SK-N-SH (cell line): ENCODE measurements around the gene DYNLT2B. TPM values are rescaled to one million over a fixed set of nuclear protein-coding genes. Genes with fewer than 3 reads are reported as not detected.

Source experiments
- CTCF ChIA-PET: fragments of 300-600, 350-600 bp; formaldehyde crosslinking; extraction: SDS; loops from one replicate; lab custom pipeline; 2021; lab: Yijun Ruan, JAX
- POLR2A ChIA-PET: fragments of 350-600 bp; sonication (Branson Sonifier 250); formaldehyde crosslinking; extraction: SDS; loops from one replicate; lab custom pipeline; 2020; ENCODE audit warnings: antibody characterized with exemption, inconsistent platforms; lab: Yijun Ruan, JAX
- DNase-seq: peaks from one replicate; pipeline ENCODE4 v3.0.0; 2012
- H2AFZ ChIP-seq: fragments of 200-600 bp; sonication (generic); 2 replicates; pipeline ENCODE4 v1.8.1; 2016; ENCODE audit warnings: antibody characterized with exemption, mild to moderate bottlenecking, low read depth
- H3F3A ChIP-seq: fragments of 200-600 bp; sonication (generic); replicated peaks from 2 replicates; pipeline ENCODE3; 2016; ENCODE audit warnings: antibody characterized with exemption, mild to moderate bottlenecking; ENCODE audit not compliant: insufficient read depth
- H3K27ac ChIP-seq, 2 experiments: fragments of 200-500 bp in 1 of 2; fragments of 200-600 bp in 1 of 2; sonication (Bioruptor generic) in 1 of 2; sonication (generic), shearing (Covaris generic) in 1 of 2; 2 replicates each; pipeline versions ENCODE4 v1.5.1 to v1.6.1; 2014 to 2016; ENCODE audit warnings: low read depth in 2 of 2, inconsistent platforms in 1 of 2, low read length in 1 of 2, mild to moderate bottlenecking in 1 of 2, mixed read lengths in 1 of 2
- H3K27me3 ChIP-seq: fragments of 200-600 bp; sonication (generic), shearing (Covaris generic); 2 replicates; pipeline ENCODE4 v1.6.1; 2016; ENCODE audit warnings: mixed run types; ENCODE audit not compliant: insufficient read depth
- H3K36me3 ChIP-seq, 2 experiments: fragments of 200-500 bp in 1 of 2; fragments of 200-600 bp in 1 of 2; sonication (Bioruptor generic) in 1 of 2; sonication (generic) in 1 of 2; replicated peaks in 1 of 2; 2 replicates each; pipeline versions ENCODE3 to v1.5.1; 2014 to 2016; ENCODE audit warnings: low read length in 1 of 2, mild to moderate bottlenecking in 1 of 2; ENCODE audit not compliant: insufficient read depth in 2 of 2, control insufficient read depth in 1 of 2
- H3K4me1 ChIP-seq, 2 experiments: fragments of 200-500 bp in 1 of 2; fragments of 200-600 bp in 1 of 2; sonication (Bioruptor generic) in 1 of 2; sonication (generic), shearing (Covaris generic) in 1 of 2; 2 replicates each; pipeline versions ENCODE4 v1.5.1 to v1.6.1; 2014 to 2016; ENCODE audit warnings: low read depth in 1 of 2, low read length in 1 of 2, mixed run types in 1 of 2; ENCODE audit not compliant: insufficient read depth in 2 of 2, control insufficient read depth in 1 of 2
- H3K4me2 ChIP-seq: fragments of 200-600 bp; sonication (generic), shearing (Covaris generic); 2 replicates; pipeline ENCODE4 v1.6.1; 2017; ENCODE audit warnings: mixed run types
- H3K4me3 ChIP-seq, 2 experiments: fragments of 200-500 bp in 1 of 2; fragments of 200-600 bp in 1 of 2; sonication (Bioruptor generic) in 1 of 2; sonication (generic), shearing (Covaris generic) in 1 of 2; 2 replicates each; pipeline versions ENCODE4 v1.5.1 to v1.8.1; 2014 to 2016; ENCODE audit warnings: low read depth in 2 of 2, inconsistent platforms in 1 of 2, low read length in 1 of 2, mild to moderate bottlenecking in 1 of 2, mixed read lengths in 1 of 2, moderate library complexity in 1 of 2
- H3K79me2 ChIP-seq: fragments of 200-600 bp; sonication (generic); 2 replicates; pipeline ENCODE4 v1.8.1; 2017; ENCODE audit warnings: mild to moderate bottlenecking; ENCODE audit not compliant: insufficient read depth
- H3K9ac ChIP-seq: fragments of 200-600 bp; sonication (generic); 2 replicates; pipeline ENCODE4 v1.6.1; 2017; ENCODE audit warnings: mixed run types
- H3K9me2 ChIP-seq: fragments of 200-600 bp; sonication (generic); 2 replicates; pipeline ENCODE4 v1.6.1; 2017; ENCODE audit warnings: mixed run types
- H3K9me3 ChIP-seq: fragments of 200-600 bp; sonication (generic); 2 replicates; pipeline ENCODE4 v1.6.1; 2017; ENCODE audit warnings: mixed run types, mild to moderate bottlenecking, moderate library complexity
- H4K20me1 ChIP-seq: fragments of 200-600 bp; sonication (generic); 2 replicates; pipeline ENCODE4 v1.6.1; 2017; ENCODE audit warnings: mild to moderate bottlenecking, mixed run types; ENCODE audit not compliant: insufficient read depth
- ELF1 ChIP-seq: IDR thresholded peaks from 2 replicates; pipeline ENCODE4 v1.4.0; 2012
- EZH2phosphoT487 ChIP-seq: fragments of 200-600 bp; sonication (generic); IDR thresholded peaks from 2 replicates; pipeline ENCODE4 v1.6.1; 2017; ENCODE audit warnings: low read depth, mixed run types, mild to moderate bottlenecking, antibody characterized with exemption, moderate library complexity, borderline replicate concordance
- FOSL2 ChIP-seq: IDR thresholded peaks from 2 replicates; pipeline ENCODE4 v1.4.0; 2012; ENCODE audit warnings: low read depth, mild to moderate bottlenecking, moderate library complexity, borderline replicate concordance
- FOXJ3 ChIP-seq: sonication (generic); formaldehyde crosslinking; IDR thresholded peaks from 2 replicates; pipeline ENCODE4 v1.5.1; 2020; ENCODE audit warnings: mild to moderate bottlenecking, missing genetic modification reagents
- GABPA ChIP-seq: IDR thresholded peaks from 2 replicates; pipeline ENCODE4 v1.4.0; 2012; ENCODE audit warnings: low read depth, mild to moderate bottlenecking
- GATA2 ChIP-seq: sonication (generic); formaldehyde crosslinking; IDR thresholded peaks from 2 replicates; pipeline ENCODE4 v1.5.0; 2020; ENCODE audit warnings: mild to moderate bottlenecking, missing genetic modification reagents
- MEF2A ChIP-seq: IDR thresholded peaks from 2 replicates; pipeline ENCODE4 v1.4.0; 2012; ENCODE audit warnings: low read depth, borderline replicate concordance
- NRF1 ChIP-seq: IDR thresholded peaks from 2 replicates; pipeline ENCODE4 v1.6.1; 2012; ENCODE audit warnings: low read depth, mild to moderate bottlenecking, low read length
- POLR2AphosphoS5 ChIP-seq: IDR thresholded peaks from 2 replicates; pipeline ENCODE4 v1.6.1; 2012; ENCODE audit warnings: low read depth, low read length
- RAD21 ChIP-seq: IDR thresholded peaks from 2 replicates; pipeline ENCODE4 v1.6.1; 2012; ENCODE audit warnings: mild to moderate bottlenecking, low read length
- RCOR1 ChIP-seq: fragments of 150-350 bp; IDR thresholded peaks from 2 replicates; pipeline ENCODE4 v1.6.1; 2017; ENCODE audit warnings: antibody characterized with exemption, low read length
- RFX5 ChIP-seq: IDR thresholded peaks from 2 replicates; pipeline ENCODE4 v1.6.1; 2012; ENCODE audit warnings: mild to moderate bottlenecking, improper control_type of control experiment, low read length
- SIN3A ChIP-seq: IDR thresholded peaks from 2 replicates; pipeline ENCODE4 v1.6.1; 2012; ENCODE audit warnings: low read depth, mild to moderate bottlenecking, low read length, moderate library complexity, borderline replicate concordance
- SMC3 ChIP-seq: IDR thresholded peaks from 2 replicates; pipeline ENCODE4 v1.6.1; 2012; ENCODE audit warnings: low read depth, low read length, improper control_type of control experiment
- TCF12 ChIP-seq: IDR thresholded peaks from 2 replicates; pipeline ENCODE4 v1.4.0; 2012
- TEAD4 ChIP-seq: IDR thresholded peaks from 2 replicates; pipeline ENCODE4 v1.4.0; 2012; ENCODE audit warnings: mild to moderate bottlenecking, borderline replicate concordance; ENCODE audit not compliant: insufficient read depth
- YY1 ChIP-seq: IDR thresholded peaks from 2 replicates; pipeline ENCODE4 v1.4.0; 2012; ENCODE audit warnings: low read depth, mild to moderate bottlenecking
- WGBS: methylation state at CpG from one replicate; pipeline ENCODE4 v1.1.6; 2017; ENCODE audit warnings: low lambda C conversion rate; 5-methylcytosine and 5-hydroxymethylcytosine counted together
- polyA plus RNA-seq, 3 experiments: library from polyadenylated mRNA; depleted of rRNA; stranded (reverse); fragments of >200 nt; gene quantifications; 2 replicates each; pipeline ENCODE4 v1.2.3, GENCODE V29; 2012
- TF ChIP-seq, protein P1 (sequence below): IDR thresholded peaks from 2 replicates; pipeline ENCODE4; 2012
- TF ChIP-seq, protein P2 (sequence below): fragments of 150-350 bp; IDR thresholded peaks from 2 replicates; pipeline ENCODE4 v1.6.1; 2017; ENCODE audit warnings: antibody characterized with exemption, low read length, low read depth, borderline replicate concordance

DYNLT2B gene
- polyA plus RNA-seq, 1 of the 3 experiments (the other 2 are of a cell fraction): 31.7 TPM

GRCh38 chr3:196287440-196288140, 30.4 kb downstream of the DYNLT2B start, which contains the start of gene PCYT1A (continued):
- TF ChIP-seq SMC3: no peak
- peak; percentile 93 for TF ChIP-seq SIN3A
- TF ChIP-seq FOXJ3 (CRISPR knock-in tag): no peak
- TF ChIP-seq, protein P1, sequence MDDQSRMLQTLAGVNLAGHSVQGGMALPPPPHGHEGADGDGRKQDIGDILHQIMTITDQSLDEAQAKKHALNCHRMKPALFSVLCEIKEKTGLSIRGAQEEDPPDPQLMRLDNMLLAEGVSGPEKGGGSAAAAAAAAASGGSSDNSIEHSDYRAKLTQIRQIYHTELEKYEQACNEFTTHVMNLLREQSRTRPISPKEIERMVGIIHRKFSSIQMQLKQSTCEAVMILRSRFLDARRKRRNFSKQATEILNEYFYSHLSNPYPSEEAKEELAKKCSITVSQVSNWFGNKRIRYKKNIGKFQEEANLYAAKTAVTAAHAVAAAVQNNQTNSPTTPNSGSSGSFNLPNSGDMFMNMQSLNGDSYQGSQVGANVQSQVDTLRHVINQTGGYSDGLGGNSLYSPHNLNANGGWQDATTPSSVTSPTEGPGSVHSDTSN: peak; percentile 90
- TF ChIP-seq FOSL2: no peak
- no peak for TF ChIP-seq TCF12
- no peak for TF ChIP-seq RFX5
- peak; percentile 95 for TF ChIP-seq GABPA

- Histone ChIP-seq H3K9me3 (no peaks in the 10 kb centered on the region), H3F3A (peaks cover 19% of the 10 kb centered on the region), H3K4me3 (peak overlapping the region; percentile 74 to 87), H3K4me2 (peak overlapping the region; percentile 88), H3K9me2 (no peaks in the 10 kb centered on the region), H3K79me2 (peaks cover 64% of the 10 kb centered on the region), H3K36me3 (peaks cover 3 to 6% of the 10 kb centered on the region in 2 experiments), H3K27ac (peak overlapping the region; percentile 82 to 90), H2AFZ (peak overlapping the region; percentile 73), H3K27me3 (no peaks in the 10 kb centered on the region), H3K9ac (peak overlapping the region; percentile 91), H4K20me1 (no peaks in the 10 kb centered on the region; the same call in 1 of the 2 replicates), H3K4me1 (peaks cover 0 to 4% of the 10 kb centered on the region in 2 experiments; a peak in 1 of 4 replicates)
- CTCF ChIA-PET: no interaction called here
- no peak for DNase-seq
- POLR2A ChIA-PET: interaction anchor here (0.5 kb wide), 1 partner anchor 282 kb away, joined by 3 read pairs; the partner anchor contains the start of genes FBXO45 and WDR53
- 0% methylated on average over 17 of the region's 22 CpGs for WGBS
- no peak for TF ChIP-seq MEF2A
- TF ChIP-seq RAD21: no peak
- TF ChIP-seq POLR2AphosphoS5: no peak
- TF ChIP-seq TCF12: no peak
These were observed 31.0 kb downstream of the DYNLT2B start for GRCh38 chr3:196287090-196287439.

DNA sequence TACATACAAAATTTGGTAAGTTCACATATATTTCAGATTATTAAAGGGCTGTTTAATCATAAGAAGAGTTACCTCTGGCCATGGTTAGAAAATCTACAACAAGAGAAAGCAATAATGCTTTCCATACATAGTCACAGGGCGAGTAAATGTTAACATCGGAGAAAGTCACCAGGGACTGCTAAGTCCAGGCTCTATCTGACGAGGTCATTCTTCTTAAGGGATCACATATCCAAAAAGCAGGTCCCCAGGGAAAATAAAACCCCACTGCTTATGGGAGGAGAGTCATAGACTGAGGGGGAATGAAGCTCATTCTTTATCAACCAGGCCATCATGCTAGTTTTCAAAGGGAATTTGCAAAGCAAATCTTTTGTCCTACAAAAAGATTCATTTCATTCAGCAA, 33.6 kb downstream of the DYNLT2B start:
- peaks cover 3 to 6% of the 10 kb centered on the region in 2 experiments for H3K36me3 ChIP-seq
- no peak overlapping the region for H3K4me2 ChIP-seq
- H3K4me3 ChIP-seq: no peak overlapping the region
- no peak overlapping the region for H2AFZ ChIP-seq
- H4K20me1 ChIP-seq: no peaks in the 10 kb centered on the region; the same call in 1 of the 2 replicates
- POLR2A ChIA-PET: interaction anchor here (0.7 to 1.0 kb wide), 2 partner anchors 33 to 150 kb away, joined by 3 to 6 read pairs; no protein-coding TSS in a partner anchor
- CTCF ChIA-PET: interaction anchor here (1.5 kb wide), 1 partner anchor 29 kb away, joined by 6 read pairs; no protein-coding TSS in a partner anchor
- H3K4me1 ChIP-seq: peaks cover 5 to 8% of the 10 kb centered on the region in 2 experiments
- H3K27ac ChIP-seq: no peak overlapping the region
- no peaks in the 10 kb centered on the region for H3K9me2 ChIP-seq
- no peaks in the 10 kb centered on the region for H3K27me3 ChIP-seq
- no peak for DNase-seq
- peaks cover 86% of the 10 kb centered on the region for H3K79me2 ChIP-seq
- no peak overlapping the region for H3K9ac ChIP-seq
- 85% methylated on average over 3 of the region's 3 CpGs for WGBS
- H3K9me3 ChIP-seq: no peaks in the 10 kb centered on the region
- H3F3A ChIP-seq: peaks cover 5% of the 10 kb centered on the region
- TF ChIP-seq FOSL2 (no peak), YY1 (no peak), TEAD4 (no peak), EZH2phosphoT487 (no peak), ELF1 (no peak), GABPA (no peak), MEF2A (no peak), RCOR1 (no peak), FOXJ3 (CRISPR knock-in tag) (no peak), NRF1 (no peak), RFX5 (no peak), GATA2 (no peak)
- TF ChIP-seq, protein P1: no peak
- TF ChIP-seq, protein P2, sequence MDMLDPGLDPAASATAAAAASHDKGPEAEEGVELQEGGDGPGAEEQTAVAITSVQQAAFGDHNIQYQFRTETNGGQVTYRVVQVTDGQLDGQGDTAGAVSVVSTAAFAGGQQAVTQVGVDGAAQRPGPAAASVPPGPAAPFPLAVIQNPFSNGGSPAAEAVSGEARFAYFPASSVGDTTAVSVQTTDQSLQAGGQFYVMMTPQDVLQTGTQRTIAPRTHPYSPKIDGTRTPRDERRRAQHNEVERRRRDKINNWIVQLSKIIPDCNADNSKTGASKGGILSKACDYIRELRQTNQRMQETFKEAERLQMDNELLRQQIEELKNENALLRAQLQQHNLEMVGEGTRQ: no peak
